Measurements from ENCODE around the gene FGFBP1.

DNA sequence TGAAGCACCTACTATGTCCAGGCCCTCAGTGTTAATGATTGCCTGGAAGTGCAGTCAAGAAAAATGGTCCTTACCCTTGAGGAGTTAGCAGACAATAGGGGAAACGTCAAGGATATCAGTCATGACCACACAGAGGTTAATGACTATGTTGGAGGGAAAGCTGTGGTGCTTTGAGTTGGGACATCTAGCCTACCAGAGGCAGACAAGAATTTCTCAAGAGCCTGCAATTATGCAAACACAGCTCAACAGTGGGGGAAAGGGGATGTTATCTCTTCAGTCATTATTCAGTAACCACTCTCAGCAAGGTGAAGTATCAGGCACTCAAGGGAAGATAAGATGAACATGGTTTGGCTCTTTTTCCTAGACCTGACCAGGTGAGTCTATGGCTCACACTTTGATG lies 7.0 kb upstream of the FGFBP1 start:
- no peak for TF ChIP-seq ZFX (IDR thresholded peaks at IDR 0.05)
- TF ChIP-seq, protein P1, sequence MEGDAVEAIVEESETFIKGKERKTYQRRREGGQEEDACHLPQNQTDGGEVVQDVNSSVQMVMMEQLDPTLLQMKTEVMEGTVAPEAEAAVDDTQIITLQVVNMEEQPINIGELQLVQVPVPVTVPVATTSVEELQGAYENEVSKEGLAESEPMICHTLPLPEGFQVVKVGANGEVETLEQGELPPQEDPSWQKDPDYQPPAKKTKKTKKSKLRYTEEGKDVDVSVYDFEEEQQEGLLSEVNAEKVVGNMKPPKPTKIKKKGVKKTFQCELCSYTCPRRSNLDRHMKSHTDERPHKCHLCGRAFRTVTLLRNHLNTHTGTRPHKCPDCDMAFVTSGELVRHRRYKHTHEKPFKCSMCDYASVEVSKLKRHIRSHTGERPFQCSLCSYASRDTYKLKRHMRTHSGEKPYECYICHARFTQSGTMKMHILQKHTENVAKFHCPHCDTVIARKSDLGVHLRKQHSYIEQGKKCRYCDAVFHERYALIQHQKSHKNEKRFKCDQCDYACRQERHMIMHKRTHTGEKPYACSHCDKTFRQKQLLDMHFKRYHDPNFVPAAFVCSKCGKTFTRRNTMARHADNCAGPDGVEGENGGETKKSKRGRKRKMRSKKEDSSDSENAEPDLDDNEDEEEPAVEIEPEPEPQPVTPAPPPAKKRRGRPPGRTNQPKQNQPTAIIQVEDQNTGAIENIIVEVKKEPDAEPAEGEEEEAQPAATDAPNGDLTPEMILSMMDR (conservative IDR thresholded peaks at IDR 0.05): no peak
